OCI-LY7 (cell line): ENCODE measurements around the gene REST. TPM values are rescaled to one million over a fixed set of nuclear protein-coding genes. Genes with fewer than 3 reads are reported as not detected.

ENCODE experiments used
- BruUV-seq: library from RNA; stranded (reverse); fragments of 400-500 nt; replicated peaks from 2 replicates; lab custom pipeline; 2021; lab: Mats Ljungman, UMichigan
- CTCF ChIA-PET: fragments of 300-600 bp; sonication (Branson Sonifier 250); formaldehyde crosslinking; loops from one replicate; lab custom pipeline; 2022; ENCODE audit warnings: antibody characterized with exemption; ENCODE audit not compliant: unreplicated experiment; lab: Charles Lee
- POLR2A ChIA-PET: fragments of 300-600 bp; sonication (Branson Sonifier 250); formaldehyde crosslinking; loops from one replicate; lab custom pipeline; 2022; ENCODE audit warnings: antibody characterized with exemption; lab: Charles Lee
- DNase-seq: peaks from one replicate; pipeline ENCODE4 v3.0.0-alpha.2; 2015; ENCODE audit warnings: low spot score
- H2AFZ ChIP-seq: fragments of 200-600 bp; sonication (generic), shearing (Covaris generic); 2 replicates; pipeline ENCODE4 v1.6.1; 2014; ENCODE audit warnings: mild to moderate bottlenecking, antibody characterized with exemption, low read length, moderate library complexity
- H3K27ac ChIP-seq: fragments of 200-600 bp; sonication (generic); 2 replicates; pipeline ENCODE4 v1.5.1; 2014; ENCODE audit warnings: mixed run types, low read depth, mild to moderate bottlenecking, moderate library complexity, low read length, inconsistent platforms; ENCODE audit not compliant: poor library complexity, severe bottlenecking
- H3K36me3 ChIP-seq: fragments of 200-600 bp; sonication (generic); 2 replicates; pipeline ENCODE4 v1.6.1; 2014; ENCODE audit warnings: mild to moderate bottlenecking, antibody characterized with exemption, low read length, moderate library complexity, mixed read lengths; ENCODE audit not compliant: insufficient read depth
- H3K4me1 ChIP-seq: fragments of 200-600 bp; sonication (generic); 2 replicates; pipeline ENCODE4 v1.5.1; 2014; ENCODE audit warnings: mild to moderate bottlenecking, low read length; ENCODE audit not compliant: insufficient read depth, poor library complexity, severe bottlenecking
- H3K4me2 ChIP-seq: fragments of 200-600 bp; sonication (generic); 2 replicates; pipeline ENCODE4 v1.6.1; 2014; ENCODE audit warnings: mild to moderate bottlenecking, low read length
- H3K4me3 ChIP-seq: fragments of 200-600 bp; sonication (generic); 2 replicates; pipeline ENCODE4 v1.5.1; 2014; ENCODE audit warnings: mild to moderate bottlenecking, low read depth, low read length; ENCODE audit not compliant: poor library complexity, severe bottlenecking
- H3K79me2 ChIP-seq: fragments of 200-600 bp; sonication (generic); 2 replicates; pipeline ENCODE4 v1.6.1; 2016; ENCODE audit warnings: low read depth, mild to moderate bottlenecking, low read length, moderate library complexity, mixed read lengths; ENCODE audit not compliant: insufficient read depth
- H3K9me2 ChIP-seq: fragments of 200-600 bp; sonication (generic); 2 replicates; pipeline ENCODE4 v1.6.1; 2016; ENCODE audit warnings: mild to moderate bottlenecking, low read length, mixed read lengths; ENCODE audit not compliant: insufficient read depth
- H3K9me3 ChIP-seq: fragments of 200-600 bp; sonication (generic); 2 replicates; pipeline ENCODE4 v1.6.1; 2014; ENCODE audit warnings: mild to moderate bottlenecking, mixed run types, low read length, mixed read lengths
- H4K20me1 ChIP-seq: fragments of 200-600 bp; sonication (generic); 2 replicates; pipeline ENCODE4 v1.6.1; 2014; ENCODE audit warnings: mild to moderate bottlenecking, antibody characterized with exemption, low read length, moderate library complexity, mixed read lengths; ENCODE audit not compliant: insufficient read depth
- CTCF ChIP-seq: fragments of 200-600 bp; sonication (generic); conservative IDR thresholded peaks from 2 replicates; pipeline ENCODE4 v1.5.1; 2014; ENCODE audit warnings: mild to moderate bottlenecking, antibody characterized with exemption, low read length, moderate library complexity, mixed read lengths
- EZH2phosphoT487 ChIP-seq: fragments of 200-600 bp; sonication (generic); IDR thresholded peaks from 2 replicates; pipeline ENCODE4 v1.6.1; 2018; ENCODE audit warnings: low read depth, borderline replicate concordance, mild to moderate bottlenecking, mixed run types, antibody characterized with exemption, low read length, moderate library complexity, mixed read lengths
- intact Hi-C: fragments of 100-400 bp; cut with micrococcal nuclease; formaldehyde crosslinking; loops from one replicate; pipeline ENCODE4 v1.10.0; 2022; ENCODE audit not compliant: unreplicated experiment
- total RNA-seq, 2 experiments: library from RNA; depleted of rRNA in 1 of 2; stranded (reverse); fragments of >200 nt in 1 of 2; shearing (Covaris generic) in 1 of 2; gene quantifications; 2 replicates each; pipeline ENCODE4 v1.2.3, GENCODE V29; 2014 to 2022

The REST gene
- total RNA-seq, 2 experiments from 2014 or later, result 27.3 to 39.2 TPM

- POLR2A ChIA-PET, result interaction anchor here (0.7 kb wide), 1 partner anchor 24 kb away, joined by 3 read pairs; no protein-coding TSS in a partner anchor
Observed at GRCh38 chr4:56902703-56903102, 5.0 kb upstream of the REST start.

GRCh38 chr4:56905796-56906195 is 1.9 kb upstream of the REST start:
- POLR2A ChIA-PET, result interaction anchor here (1.1 kb wide), 1 partner anchor 13 kb away, joined by 7 read pairs; no protein-coding TSS in a partner anchor

More at GRCh38 chr4:56902703-56903102, 5.0 kb upstream of the REST start:
- CTCF ChIA-PET, result no interaction called here
- intact Hi-C loops, result no loop called here
- Histone ChIP-seq H4K20me1 (no peaks in the 10 kb centered on the region), H3K9me3 (no peaks in the 10 kb centered on the region), H3K4me3 (no peak overlapping the region), H2AFZ (no peak overlapping the region), H3K79me2 (no peaks in the 10 kb centered on the region), H3K36me3 (no peaks in the 10 kb centered on the region), H3K4me2 (no peak overlapping the region), H3K4me1 (peaks cover 17% of the 10 kb centered on the region), H3K27ac (no peak overlapping the region), H3K9me2 (no peaks in the 10 kb centered on the region)
- DNase-seq, result no peak
- BruUV-seq, result no TSS peak
- TF ChIP-seq CTCF (no peak), EZH2phosphoT487 (no peak)

More at GRCh38 chr4:56905796-56906195, 1.9 kb upstream of the REST start:
- Histone ChIP-seq H3K79me2 (peaks cover 16% of the 10 kb centered on the region), H3K36me3 (peaks cover under 1% of the 10 kb centered on the region; the same call in 1 of the 2 replicates), H3K27ac (no peak overlapping the region), H4K20me1 (no peaks in the 10 kb centered on the region), H2AFZ (no peak overlapping the region), H3K9me3 (no peaks in the 10 kb centered on the region), H3K4me1 (peaks cover 22% of the 10 kb centered on the region), H3K4me3 (no peak overlapping the region), H3K4me2 (no peak overlapping the region), H3K9me2 (no peaks in the 10 kb centered on the region)
- DNase-seq, result no peak
- BruUV-seq, result no TSS peak
- TF ChIP-seq EZH2phosphoT487 (no peak), CTCF (no peak)
- intact Hi-C loops, result loop anchor here (5.0 kb wide), 2 partner anchors 518 to 958 kb away; partner anchors contain the start of genes AASDH and CEP135
- CTCF ChIA-PET, result no interaction called here
